HG02970 (cell line): ENCODE data around the gene TES.

ENCODE experiments used
- ATAC-seq: cut with Tn5 transposase; IDR thresholded peaks from one replicate; pipeline ENCODE4 v1.9.1; 2021; ENCODE audit warnings: mild to moderate bottlenecking, moderate library complexity, moderate number of reproducible peaks; ENCODE audit not compliant: unreplicated experiment, low FRiP score

TES gene

DNA sequence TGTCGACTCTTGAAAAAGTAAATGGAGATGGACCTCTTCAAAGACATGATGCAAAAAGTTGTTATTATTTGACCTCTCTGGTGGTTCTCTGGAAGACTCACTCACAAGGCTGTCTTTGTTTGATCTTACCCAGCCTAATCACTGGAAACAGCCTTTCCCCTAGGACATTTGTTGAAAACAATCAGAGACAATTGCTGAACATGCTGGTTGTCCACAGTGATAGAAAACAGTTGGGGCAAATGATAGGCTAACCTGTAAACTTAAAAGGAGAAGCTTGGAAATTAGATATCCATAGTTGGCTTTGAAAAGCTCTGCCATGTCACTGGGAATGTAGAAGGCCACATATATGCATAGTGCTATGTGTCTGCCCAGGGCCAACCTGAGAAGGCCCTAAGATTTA is 22.9 kb upstream of the TES start:
- no peak for ATAC-seq

DNA sequence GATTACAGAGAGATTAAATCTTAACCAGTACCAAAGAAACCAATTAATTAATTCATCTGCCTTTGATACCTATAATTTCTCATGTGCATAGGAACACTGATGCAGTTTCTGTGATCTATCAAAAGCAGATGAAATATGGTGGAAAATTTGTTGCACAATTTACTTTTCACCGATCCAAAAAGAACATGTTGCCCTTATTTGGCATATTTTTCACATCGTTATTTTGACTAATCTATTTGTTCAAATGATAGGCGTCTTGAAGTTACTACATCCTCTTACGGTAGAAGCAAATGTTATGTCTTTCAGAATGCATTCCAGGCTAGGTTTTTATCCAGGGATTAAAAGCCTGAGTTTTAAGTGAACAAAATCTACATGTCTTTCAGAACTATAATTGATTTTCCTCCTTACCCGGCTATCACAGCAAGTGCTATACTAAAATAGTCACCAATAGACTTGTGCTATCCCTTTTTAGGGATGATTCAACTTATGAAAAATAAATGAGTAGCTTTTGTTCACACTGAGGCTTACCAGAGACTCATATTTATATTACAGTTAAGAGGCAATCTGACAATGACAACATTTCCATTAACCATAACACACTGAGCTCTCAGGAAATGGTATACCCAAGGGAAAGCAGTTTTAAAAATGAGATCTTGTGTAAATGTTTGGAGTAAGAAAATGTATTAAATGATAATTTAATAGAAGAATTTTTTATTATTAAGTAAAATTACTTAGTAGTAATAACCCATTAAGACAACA is 16.8 kb upstream of the TES start:
- ATAC-seq: no peak

DNA sequence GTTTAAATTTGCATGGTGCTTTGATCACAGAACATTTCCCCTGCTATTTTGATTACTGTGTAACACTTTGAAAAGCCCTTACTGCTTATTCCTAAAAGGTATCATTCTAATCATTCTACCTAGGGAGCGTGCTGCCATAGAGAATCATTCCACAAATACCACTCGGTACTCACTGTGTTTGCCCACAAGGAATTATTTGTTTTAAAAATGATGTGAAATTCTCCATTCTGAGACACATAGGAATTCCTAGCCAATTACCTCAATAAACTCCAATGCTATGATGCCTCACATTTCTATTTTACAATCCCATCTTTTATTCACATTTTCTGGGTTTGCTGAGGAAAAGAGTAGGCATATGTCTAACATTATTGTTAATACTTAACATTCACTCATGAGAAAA is 16.2 kb upstream of the TES start:
- no peak for ATAC-seq

DNA sequence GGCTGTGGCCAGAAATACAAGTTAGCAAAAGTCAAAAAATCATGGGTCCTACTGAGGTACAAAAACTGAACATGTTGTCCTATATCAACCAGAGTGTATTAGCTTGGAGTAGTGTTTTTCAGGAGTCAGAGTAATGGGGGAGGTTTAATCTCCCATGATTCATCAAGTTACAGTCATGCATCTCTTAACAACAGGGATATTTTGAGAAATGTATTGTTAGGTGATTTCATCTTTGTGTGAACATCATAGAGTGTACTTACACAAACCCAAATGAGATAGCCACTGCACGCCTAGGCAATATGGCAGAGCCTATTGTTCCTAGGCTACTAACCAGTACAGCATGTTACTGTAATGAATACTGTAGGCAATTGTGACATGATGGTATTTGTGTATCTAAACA is 14.9 kb upstream of the TES start:
- ATAC-seq: no peak

DNA sequence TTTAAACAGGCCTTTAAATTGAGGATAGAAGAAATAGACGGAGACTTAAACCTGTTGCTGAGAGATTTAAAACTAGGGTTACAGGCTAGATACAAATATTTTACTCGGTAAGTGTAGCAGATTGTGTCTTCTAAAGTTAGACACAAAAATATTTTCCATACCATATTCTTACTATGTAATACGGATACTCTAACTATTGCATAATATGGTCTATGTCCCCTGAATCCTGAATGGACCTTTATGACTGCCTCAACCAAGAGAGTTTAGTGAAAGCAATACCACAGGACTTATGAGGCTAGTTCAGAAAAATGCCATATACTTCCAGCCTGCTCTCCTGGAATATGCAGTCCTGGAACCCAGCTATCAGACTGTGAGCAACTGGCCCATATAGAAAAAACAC is 13.4 kb upstream of the TES start:
- no peak for ATAC-seq

DNA sequence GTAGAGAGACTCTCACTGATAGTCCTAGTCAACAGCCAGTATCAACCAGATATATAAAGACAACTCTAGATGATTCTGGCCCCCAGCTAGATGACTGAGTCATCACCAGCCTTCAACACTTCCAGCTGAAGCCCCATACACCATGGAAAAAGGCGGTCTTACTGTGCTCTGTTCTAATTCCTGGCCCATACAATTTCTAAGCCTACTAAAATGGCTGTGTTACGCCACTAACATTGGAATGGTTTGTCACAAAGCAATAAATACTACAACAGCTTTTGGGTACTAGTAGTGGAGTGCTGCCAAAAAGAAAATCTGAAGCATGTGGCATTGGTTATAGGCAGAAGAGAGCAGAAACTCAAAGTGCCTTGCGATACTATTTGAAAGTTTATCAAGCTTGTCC is 13.0 kb upstream of the TES start:
- ATAC-seq: no peak

DNA sequence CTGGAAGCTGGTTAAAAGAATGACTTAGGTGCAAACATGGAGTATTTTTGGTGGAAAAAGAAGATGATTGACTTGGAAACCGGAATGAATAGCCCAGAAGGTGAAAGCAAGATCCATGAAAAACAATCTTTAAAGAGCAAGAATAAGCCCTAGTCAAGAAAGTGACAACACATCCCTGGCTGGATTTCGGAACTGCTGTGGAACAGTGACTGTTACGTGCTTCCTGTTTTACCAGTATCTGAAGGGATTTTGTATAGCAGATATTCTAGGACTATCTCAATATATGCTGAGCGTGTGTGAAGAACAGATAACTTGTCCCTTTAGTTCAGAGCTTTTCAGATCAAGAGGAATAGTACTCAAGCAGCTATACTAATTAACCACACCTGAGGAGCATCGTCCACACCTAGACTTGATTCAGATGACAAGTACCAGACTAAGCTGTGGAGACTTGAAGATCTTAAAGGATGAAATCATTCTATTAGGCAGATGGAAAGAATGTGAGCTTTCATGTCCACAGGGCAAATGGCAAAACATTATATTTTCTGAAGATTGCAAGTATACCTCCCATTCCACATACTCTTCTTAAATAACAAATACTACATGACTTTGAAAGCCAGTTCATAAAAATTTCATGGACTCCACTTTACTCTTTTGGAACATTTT is 11.5 kb upstream of the TES start:
- ATAC-seq: no peak

DNA sequence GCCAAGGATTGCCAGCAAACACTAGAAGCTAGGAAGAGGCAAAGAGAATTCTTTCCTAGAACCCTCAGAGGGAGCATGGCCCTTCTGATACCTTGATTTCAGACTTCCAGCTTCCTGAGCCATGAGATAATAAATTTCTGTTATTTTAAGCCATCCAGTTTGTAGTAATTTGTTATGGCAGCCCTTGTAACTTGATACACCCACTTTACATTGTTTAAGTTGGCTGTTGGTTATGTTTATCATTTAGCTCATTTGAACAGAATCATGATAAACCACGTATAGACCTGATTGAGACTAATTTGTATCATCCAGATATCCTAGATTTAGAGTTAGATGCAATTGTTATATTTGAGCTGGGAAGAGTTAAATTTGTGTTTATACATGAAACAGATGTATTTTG is 9.4 kb upstream of the TES start:
- ATAC-seq: no peak

DNA sequence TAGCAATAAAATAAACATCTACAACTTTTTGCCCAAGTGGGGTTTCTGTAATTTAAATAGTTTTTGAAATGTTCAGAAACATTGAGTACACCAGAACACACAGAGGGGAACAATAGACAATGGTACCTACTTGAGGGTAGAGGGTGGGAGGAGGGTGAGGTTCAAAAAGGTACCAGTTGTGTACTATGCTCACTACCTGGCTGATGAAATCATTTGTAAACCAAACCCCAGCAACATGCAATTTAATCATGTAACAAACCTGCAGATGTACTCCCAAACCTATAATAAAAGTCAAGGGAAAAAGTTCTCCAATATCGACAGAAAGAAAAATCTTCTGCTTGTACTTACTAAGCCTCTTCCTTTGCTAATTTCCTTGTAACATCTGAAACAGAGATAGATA is 4.2 kb upstream of the TES start:
- ATAC-seq: no peak

DNA sequence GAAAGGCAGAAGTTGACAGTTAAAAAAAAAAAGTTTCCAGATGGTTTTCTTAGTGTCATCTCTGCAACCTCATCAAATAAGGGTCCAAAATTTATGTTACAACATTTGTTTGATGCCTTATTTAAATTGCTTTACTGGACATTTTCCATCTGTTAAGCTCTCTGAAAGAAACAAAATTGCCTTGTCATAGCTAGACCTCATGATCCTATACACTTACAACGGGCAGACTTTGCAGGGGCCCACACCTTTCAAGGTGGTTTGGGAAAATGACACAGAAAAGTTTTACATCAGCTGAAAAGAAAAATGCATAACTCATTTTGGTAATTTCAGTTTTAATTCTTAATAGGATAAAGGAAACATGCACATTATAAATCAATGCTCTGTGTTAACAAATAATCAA is 1.4 kb upstream of the TES start:
- no peak for ATAC-seq

DNA sequence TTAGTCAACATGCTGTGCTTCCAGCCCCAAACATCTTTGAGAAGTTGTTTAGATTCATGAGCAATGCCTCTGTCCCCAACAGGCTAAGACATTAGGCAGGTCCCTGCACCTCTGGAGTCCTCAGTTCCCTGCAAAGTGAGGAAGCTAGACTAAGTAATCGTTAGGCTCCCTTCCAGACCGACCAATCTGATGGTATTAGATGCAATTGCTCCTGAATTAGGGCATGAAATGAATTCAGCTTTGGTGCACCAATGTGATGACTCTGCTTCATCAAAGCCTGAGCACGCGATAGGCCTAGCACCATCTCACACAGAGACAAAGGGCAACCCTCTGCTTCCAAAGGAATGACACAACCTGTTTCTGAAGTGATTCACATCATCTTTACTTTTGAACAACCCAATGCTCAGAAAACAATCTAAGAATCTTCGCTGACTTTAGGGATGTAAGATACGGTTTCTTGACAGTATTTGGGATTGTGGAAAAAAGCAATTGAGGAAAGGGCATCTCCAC is 723 bp upstream of the TES start:
- no peak for ATAC-seq

DNA sequence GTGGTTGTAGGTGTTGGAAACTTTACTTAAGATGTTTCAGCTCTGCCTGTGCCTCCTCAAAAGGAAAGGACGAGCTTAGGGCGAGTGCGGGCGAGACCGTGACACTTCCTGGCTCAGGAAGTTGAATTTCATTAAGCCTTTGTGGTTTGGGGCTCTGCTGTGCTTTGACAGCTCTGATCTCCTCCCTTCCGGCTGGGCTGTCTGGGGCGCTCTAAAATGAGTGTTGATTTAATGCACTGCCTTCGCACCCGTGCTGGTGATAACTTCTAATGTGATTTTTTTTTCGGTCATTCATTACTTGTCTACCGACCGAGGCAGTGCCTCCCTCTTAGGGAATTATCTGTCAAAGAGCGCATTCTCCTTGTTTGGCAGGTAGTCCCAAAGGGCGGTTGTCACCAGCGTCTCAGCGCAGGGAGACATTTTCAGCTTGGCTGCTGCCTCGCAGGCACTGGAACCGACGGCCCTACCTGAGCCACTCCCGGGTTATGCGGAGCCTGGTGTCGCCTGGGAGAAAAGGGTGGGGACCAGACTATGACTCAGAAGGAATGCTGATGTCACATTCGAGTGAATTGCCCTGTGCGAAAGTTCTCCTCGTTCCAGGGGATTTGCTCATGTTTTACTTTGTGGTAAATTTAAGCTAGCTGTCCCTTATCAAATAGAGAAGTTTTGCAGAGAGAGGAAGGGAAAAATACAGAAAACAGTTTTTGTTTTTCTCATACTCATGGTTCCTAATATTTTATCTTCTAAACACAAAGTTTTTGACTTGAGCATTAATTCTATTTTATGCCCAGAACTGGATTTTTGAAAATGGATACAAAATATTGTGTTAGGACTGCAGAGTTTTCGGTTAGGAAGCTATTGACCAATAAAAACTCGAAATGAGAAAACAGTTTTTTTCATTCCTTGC is 920 bp downstream of the TES start:
- ATAC-seq: peak; percentile 59

DNA sequence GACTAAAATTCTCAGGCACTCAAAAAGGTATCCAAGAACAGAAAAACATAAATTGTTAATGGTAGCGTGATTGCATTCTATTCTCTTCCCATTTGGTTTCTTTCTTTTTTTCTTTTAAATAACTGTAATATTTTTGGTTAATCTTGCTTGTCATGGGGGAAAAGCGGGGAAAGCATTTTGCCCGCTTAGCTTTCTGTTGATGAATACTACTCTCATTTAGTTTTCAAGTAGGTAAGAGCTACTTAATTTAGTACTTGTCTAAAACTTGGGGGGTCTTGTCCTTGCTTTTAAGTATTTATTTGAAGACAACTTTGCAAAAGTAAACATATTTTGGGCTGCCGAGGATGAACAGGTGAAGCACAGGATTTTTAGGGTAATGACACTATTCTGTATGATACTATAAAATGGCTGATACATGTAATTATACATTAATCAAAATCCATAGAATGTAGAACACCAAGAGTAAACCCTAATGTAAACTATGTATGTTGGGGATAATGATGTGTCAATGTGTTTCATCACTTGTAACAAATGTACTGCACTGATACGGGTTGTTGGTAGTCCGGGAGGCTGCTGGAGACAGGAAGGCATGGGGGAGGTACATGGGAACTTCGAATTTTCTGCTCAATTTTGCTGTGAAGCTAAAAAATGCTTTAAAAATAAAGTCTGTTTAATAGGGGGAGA is 1.7 kb downstream of the TES start:
- ATAC-seq: no peak

DNA sequence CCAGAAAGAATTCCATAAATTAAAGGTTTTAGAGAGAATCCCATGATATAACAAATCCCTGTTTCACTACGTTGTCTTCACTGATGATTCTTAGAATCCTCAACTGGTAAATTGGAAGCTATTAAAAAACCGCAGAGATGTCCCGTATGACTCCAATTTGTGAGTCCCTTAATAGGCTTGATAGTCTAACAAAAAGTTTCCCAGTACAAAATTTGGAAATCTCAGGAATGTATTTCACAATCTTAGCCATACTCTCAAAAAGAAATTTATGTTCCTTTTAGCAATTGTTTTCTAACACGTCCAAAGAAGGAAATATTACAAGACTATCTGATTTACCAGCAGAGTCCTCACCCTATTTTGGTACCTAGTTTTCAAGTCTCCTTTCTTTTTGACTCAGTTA is 2.5 kb downstream of the TES start:
- ATAC-seq: no peak

DNA sequence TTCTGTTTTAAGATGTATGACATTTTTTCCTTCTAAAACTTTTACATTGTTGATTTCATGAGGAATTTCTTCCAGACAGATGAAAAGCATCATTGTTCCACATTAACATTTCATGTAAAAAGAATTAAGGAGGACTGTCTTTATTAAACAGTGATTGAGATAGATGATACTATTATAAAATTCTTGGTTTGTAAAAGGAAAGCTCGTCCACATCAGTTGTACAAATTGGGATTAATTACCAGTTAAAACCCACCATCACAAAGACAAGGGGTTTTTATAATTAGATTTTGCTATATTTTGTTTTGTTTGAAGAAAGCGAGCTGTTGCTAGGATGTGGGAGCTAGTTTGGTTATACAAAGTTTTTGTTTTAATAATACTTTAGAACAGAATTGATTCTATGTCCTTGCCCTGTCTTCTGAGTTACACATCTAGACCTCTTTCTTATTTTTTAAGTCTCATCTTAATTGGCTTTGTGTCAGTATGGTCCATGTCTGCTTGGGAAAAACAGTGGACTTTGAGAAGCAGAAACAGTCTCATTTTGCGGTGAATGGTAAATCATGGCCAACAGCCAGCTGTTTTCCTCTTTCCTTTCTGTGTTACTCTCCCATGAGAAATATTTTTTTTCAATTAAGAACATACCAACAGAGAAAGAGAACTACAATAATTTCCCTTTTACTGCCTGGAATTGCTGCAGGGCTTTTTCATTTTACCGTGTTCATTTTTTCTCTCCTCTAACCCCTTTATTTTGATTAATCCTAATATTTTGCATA is 3.2 kb downstream of the TES start:
- no peak for ATAC-seq

DNA sequence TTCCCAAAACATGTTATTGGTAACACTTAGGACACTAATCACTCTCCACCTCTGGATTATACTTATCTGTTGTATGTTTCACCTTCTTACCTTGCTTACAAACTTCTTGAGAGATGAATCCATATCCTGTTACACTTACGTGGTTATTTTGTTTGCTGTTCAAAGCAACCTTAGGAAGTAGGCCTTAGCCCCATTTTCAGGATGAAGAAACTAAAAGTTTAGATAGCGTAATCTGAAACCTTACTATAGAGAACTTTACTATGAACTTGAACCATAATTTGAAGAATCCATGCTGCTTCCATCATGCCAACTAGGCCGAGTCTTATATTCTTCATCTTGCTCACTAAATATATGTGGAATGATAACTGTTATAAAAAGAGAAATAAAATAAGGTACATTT is 4.6 kb downstream of the TES start:
- ATAC-seq: no peak

DNA sequence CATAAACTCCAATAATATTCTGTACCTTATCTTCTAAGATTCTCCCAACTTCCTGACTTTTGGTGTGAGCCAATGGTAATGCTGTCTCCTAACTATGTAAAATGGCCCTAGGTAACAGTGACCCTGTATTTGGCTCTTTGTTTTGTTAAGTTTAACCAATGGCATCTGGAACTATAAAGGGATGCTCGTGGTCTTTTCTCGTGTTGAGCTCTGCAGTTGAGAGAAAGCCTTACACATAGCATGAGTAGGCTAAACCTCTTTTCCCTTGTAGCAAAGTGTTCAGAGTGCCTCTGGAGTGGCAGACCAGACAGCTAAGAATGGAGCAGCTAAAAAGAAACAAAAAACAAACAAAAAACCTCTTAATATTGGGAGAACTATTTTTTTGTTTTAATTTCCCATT is 5.2 kb downstream of the TES start:
- ATAC-seq: no peak

DNA sequence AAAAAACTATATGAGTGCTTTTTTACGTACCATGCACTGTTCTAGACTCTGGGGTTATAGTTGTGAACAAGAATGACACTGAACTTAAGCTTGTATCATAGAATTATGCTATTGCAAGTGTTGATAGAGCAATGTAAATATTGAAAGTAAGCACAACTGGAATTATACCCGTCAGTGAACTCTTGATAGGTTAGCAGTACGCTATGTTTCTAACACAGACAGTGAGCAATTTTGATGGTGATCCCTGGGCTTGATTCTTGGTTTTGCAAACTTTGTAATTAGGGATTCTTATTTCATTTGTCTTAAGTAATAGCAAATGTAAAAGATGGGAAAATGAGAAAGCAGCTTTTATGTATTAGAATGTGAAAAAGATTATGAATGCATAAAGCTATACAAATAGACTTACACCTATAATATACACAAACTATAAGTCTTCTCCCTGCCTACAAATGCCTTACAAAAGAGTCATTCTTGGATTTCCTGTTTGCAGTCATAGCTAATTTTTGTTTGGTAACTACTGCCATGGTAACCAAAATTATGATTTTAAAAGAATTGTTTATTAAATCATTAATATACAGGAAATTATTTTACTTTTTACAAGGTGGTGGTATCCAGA is 6.7 kb downstream of the TES start:
- no peak for ATAC-seq

DNA sequence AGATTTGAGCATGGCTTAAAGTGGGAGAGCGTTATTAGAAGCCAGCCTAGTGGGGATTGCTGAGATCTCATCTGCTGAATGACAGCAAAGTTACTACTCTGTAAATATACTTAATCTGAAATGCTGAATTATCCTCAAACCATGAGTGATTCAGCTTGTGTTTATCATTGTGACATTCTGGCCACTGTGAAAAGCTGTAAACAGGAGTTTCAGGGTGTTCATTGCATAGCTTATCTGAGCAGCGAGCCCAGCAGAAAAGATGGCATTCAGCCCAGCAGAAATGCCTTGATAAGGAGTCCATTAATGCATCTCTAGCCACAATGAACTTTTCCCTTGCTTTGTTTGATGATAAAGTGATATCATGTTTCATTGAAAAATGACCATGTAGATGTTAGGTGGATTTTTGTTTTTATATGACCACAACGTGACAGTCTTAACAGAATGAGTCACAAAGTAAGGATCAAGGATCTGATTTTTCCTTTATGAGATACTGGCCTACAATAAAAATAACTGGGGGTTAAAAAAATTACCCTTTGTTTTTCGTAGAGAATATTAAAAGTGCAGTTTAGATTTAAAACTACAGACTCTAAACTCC is 7.8 kb downstream of the TES start:
- no peak for ATAC-seq
